ENCODE measurements around the gene LRP4.

Gene LRP4

DNA sequence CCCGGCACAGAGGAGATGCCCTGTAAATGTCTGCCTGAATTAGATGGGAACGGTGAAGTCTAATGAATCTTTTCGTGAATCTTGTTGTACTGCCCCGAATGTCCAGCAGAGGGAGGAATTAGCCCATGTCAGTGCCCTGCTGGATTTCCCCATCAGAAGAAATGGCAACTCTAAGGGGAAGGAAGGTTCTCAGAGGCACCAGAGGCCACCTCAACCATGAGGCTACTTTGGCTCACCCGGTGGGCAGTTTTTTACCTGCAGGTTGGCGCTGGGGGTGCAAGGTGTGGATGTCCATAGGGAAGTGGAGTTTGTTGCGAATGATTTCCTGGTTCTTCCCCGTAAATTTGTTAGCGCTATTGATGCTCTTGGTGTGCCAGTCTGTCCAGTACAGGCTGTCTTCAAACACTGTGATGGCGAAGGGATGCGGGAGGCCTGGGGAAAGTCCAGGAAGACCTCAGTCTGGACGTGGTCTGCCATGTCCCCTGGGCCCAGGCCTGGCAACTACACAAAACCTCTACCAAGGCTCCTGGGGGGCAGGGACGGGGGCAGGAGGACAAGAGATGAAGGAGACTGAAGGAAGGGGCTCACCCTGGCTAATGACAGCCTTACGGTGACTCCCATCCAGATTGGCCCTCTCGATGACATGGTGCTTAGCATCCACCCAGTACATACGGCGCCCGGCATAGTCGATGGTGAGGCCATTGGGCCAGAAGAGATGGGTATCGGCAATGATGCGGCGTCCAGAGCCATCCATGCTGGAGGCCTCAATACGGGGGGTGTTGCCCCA lies 28.5 kb downstream of the LRP4 start:
- no peak for TF ChIP-seq ZC3H10 (CRISPR knock-in tag; IDR thresholded peaks at IDR 0.05)
- no peak for TF ChIP-seq ISL1 (CRISPR knock-in tag; IDR thresholded peaks at IDR 0.05)
- TF ChIP-seq BACH2 (CRISPR knock-in tag; IDR thresholded peaks at IDR 0.05; ENCODE audit: borderline replicate concordance) = no peak
- TF ChIP-seq ZFP30 (CRISPR knock-in tag; IDR thresholded peaks at IDR 0.05) = no peak
- no peak for TF ChIP-seq OSR1 (CRISPR knock-in tag; IDR thresholded peaks at IDR 0.05)
- no peak for TF ChIP-seq ZNF565 (CRISPR knock-in tag; conservative IDR thresholded peaks at IDR 0.05; ENCODE audit: low read depth)
- no peak for TF ChIP-seq GLIS3 (CRISPR knock-in tag; IDR thresholded peaks at IDR 0.05)
- no peak for TF ChIP-seq ESRRG (CRISPR knock-in tag; IDR thresholded peaks at IDR 0.05)
- TF ChIP-seq ZFP3 (CRISPR knock-in tag; IDR thresholded peaks at IDR 0.05) = no peak
- no peak for TF ChIP-seq SNAI2 (CRISPR knock-in tag; IDR thresholded peaks at IDR 0.05)
- TF ChIP-seq POU6F1 (CRISPR knock-in tag; IDR thresholded peaks at IDR 0.05; ENCODE audit: borderline replicate concordance, low read depth) = no peak
- no peak for TF ChIP-seq ZNF70 (CRISPR knock-in tag; IDR thresholded peaks at IDR 0.05)
- TF ChIP-seq TOX (CRISPR knock-in tag; IDR thresholded peaks at IDR 0.05; ENCODE audit: borderline replicate concordance) = no peak
- TF ChIP-seq TCF4 (CRISPR knock-in tag; IDR thresholded peaks at IDR 0.05; ENCODE audit: borderline replicate concordance) = no peak
- TF ChIP-seq CSDC2 (CRISPR knock-in tag; IDR thresholded peaks at IDR 0.05) = no peak
- TF ChIP-seq, protein P1, sequence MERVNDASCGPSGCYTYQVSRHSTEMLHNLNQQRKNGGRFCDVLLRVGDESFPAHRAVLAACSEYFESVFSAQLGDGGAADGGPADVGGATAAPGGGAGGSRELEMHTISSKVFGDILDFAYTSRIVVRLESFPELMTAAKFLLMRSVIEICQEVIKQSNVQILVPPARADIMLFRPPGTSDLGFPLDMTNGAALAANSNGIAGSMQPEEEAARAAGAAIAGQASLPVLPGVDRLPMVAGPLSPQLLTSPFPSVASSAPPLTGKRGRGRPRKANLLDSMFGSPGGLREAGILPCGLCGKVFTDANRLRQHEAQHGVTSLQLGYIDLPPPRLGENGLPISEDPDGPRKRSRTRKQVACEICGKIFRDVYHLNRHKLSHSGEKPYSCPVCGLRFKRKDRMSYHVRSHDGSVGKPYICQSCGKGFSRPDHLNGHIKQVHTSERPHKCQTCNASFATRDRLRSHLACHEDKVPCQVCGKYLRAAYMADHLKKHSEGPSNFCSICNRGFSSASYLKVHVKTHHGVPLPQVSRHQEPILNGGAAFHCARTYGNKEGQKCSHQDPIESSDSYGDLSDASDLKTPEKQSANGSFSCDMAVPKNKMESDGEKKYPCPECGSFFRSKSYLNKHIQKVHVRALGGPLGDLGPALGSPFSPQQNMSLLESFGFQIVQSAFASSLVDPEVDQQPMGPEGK (CRISPR knock-in tag; IDR thresholded peaks at IDR 0.05; ENCODE audit: borderline replicate concordance) = no peak
- TF ChIP-seq, protein P2, sequence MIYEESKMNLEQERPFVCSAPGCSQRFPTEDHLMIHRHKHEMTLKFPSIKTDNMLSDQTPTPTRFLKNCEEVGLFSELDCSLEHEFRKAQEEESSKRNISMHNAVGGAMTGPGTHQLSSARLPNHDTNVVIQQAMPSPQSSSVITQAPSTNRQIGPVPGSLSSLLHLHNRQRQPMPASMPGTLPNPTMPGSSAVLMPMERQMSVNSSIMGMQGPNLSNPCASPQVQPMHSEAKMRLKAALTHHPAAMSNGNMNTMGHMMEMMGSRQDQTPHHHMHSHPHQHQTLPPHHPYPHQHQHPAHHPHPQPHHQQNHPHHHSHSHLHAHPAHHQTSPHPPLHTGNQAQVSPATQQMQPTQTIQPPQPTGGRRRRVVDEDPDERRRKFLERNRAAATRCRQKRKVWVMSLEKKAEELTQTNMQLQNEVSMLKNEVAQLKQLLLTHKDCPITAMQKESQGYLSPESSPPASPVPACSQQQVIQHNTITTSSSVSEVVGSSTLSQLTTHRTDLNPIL (CRISPR knock-in tag; IDR thresholded peaks at IDR 0.05; ENCODE audit: low read depth) = no peak
- no peak for TF ChIP-seq ARNTL (CRISPR knock-in tag; IDR thresholded peaks at IDR 0.05; ENCODE audit: borderline replicate concordance, low read depth)
- TF ChIP-seq, protein P3, sequence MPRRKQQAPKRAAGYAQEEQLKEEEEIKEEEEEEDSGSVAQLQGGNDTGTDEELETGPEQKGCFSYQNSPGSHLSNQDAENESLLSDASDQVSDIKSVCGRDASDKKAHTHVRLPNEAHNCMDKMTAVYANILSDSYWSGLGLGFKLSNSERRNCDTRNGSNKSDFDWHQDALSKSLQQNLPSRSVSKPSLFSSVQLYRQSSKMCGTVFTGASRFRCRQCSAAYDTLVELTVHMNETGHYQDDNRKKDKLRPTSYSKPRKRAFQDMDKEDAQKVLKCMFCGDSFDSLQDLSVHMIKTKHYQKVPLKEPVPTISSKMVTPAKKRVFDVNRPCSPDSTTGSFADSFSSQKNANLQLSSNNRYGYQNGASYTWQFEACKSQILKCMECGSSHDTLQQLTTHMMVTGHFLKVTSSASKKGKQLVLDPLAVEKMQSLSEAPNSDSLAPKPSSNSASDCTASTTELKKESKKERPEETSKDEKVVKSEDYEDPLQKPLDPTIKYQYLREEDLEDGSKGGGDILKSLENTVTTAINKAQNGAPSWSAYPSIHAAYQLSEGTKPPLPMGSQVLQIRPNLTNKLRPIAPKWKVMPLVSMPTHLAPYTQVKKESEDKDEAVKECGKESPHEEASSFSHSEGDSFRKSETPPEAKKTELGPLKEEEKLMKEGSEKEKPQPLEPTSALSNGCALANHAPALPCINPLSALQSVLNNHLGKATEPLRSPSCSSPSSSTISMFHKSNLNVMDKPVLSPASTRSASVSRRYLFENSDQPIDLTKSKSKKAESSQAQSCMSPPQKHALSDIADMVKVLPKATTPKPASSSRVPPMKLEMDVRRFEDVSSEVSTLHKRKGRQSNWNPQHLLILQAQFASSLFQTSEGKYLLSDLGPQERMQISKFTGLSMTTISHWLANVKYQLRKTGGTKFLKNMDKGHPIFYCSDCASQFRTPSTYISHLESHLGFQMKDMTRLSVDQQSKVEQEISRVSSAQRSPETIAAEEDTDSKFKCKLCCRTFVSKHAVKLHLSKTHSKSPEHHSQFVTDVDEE (CRISPR knock-in tag; IDR thresholded peaks at IDR 0.05) = no peak
- no peak for TF ChIP-seq RARB (CRISPR knock-in tag; IDR thresholded peaks at IDR 0.05)
- ATAC-seq = peak; percentile 90

- TF ChIP-seq, protein P2 (CRISPR knock-in tag; IDR thresholded peaks at IDR 0.05; ENCODE audit: low read depth) = no peak
- TF ChIP-seq ZNF70 (CRISPR knock-in tag; IDR thresholded peaks at IDR 0.05) (no peak), CSRNP3 (CRISPR knock-in tag; IDR thresholded peaks at IDR 0.05) (no peak), PPARA (CRISPR knock-in tag; IDR thresholded peaks at IDR 0.05; ENCODE audit: borderline replicate concordance) (no peak), OSR1 (CRISPR knock-in tag; IDR thresholded peaks at IDR 0.05) (no peak), ISL1 (CRISPR knock-in tag; IDR thresholded peaks at IDR 0.05) (no peak), ARNTL (CRISPR knock-in tag; IDR thresholded peaks at IDR 0.05; ENCODE audit: borderline replicate concordance, low read depth) (no peak), ZFP3 (CRISPR knock-in tag; IDR thresholded peaks at IDR 0.05) (no peak)
- TF ChIP-seq, protein P1 (CRISPR knock-in tag; IDR thresholded peaks at IDR 0.05; ENCODE audit: borderline replicate concordance) = no peak
- no peak; the same call in 2 of the 3 replicates for ATAC-seq
Observed at GRCh38 chr11:46889251-46889650, 29.1 kb downstream of the LRP4 start.
